Hypothalamus (tissue), 51 donors: Measurements from ENCODE around the gene PTPRCAP.
"Not testable (repeated sequence)": the region's sequence is repeated elsewhere in the genome, so short reads cannot be mapped to it uniquely, and the experiment has no call there.

Experiments used
- DNase-seq, 51 donors: peaks; one replicate each; lab custom pipeline; 2025; lab: John Stamatoyannopoulos, UW

The PTPRCAP gene

GRCh38 chr11:67429038-67429668 lies 8.3 kb downstream of the PTPRCAP start:
- no peak for DNase-seq

- DNase-seq, result peak; percentile 81 to 100 (median 97)
Observed at GRCh38 chr11:67428052-67429001, 9.2 kb downstream of the PTPRCAP start, which contains the start of gene RPS6KB2. RPS6KB2 (plus strand) TSS chr11:67428494; CDS start chr11:67428546, 52 bp downstream.

- not testable (repeated sequence) for DNase-seq
Observed at GRCh38 chr11:67427364-67427859, 10.1 kb downstream of the PTPRCAP start.

- DNase-seq, result no peak
Observed at GRCh38 chr11:67423891-67424613, 13.4 kb downstream of the PTPRCAP start.

GRCh38 chr11:67423466-67423865 lies 14.0 kb downstream of the PTPRCAP start:
- no peak for DNase-seq

GRCh38 chr11:67422891-67423290 lies 14.6 kb downstream of the PTPRCAP start:
- DNase-seq, result no peak

GRCh38 chr11:67421430-67422031 lies 16.0 kb downstream of the PTPRCAP start:
- no peak for DNase-seq

GRCh38 chr11:67420646-67421429 lies 16.6 kb downstream of the PTPRCAP start:
- peak in 50 of 51 donors; percentile 41 to 95 (median 85) for DNase-seq

GRCh38 chr11:67420147-67420645 lies 17.3 kb downstream of the PTPRCAP start:
- no peak for DNase-seq

- DNase-seq, result no peak
Observed at GRCh38 chr11:67419325-67420049, 18.0 kb downstream of the PTPRCAP start.

- peak in 1 of 51 donors; percentile 27 for DNase-seq
Observed at GRCh38 chr11:67418476-67419281, 18.8 kb downstream of the PTPRCAP start.

- DNase-seq, result no peak
Observed at GRCh38 chr11:67417425-67417824, 20.1 kb downstream of the PTPRCAP start.

- peak in 13 of 51 donors; percentile 14 to 39 (median 28) for DNase-seq
Observed at GRCh38 chr11:67416416-67417335, 20.8 kb downstream of the PTPRCAP start.

- DNase-seq, result peak in 30 of 51 donors; percentile 24 to 84 (median 72)
Observed at GRCh38 chr11:67415501-67416304, 21.8 kb downstream of the PTPRCAP start, which contains the start of gene CARNS1. CARNS1 (plus strand) TSS chr11:67415678; CDS start chr11:67416200, 522 bp downstream.

- peak in 1 of 51 donors; percentile 43 for DNase-seq
Observed at GRCh38 chr11:67413266-67413849, 24.1 kb downstream of the PTPRCAP start.
